ENCODE results near the gene ZNF518B. TPM values are rescaled to one million over a fixed set of nuclear protein-coding genes. Genes with fewer than 3 reads are reported as not detected.

ZNF518B gene
- total and polyA plus RNA-seq, 2 donors (not counting 3 experiments of a cell fraction or from before 2014, with no cell fraction given), result 9.5 to 28.3 TPM

GRCh38 chr4:10506077-10506476 is 48.9 kb upstream of the ZNF518B start:
- ChIA-PET CTCF (no interaction called here), POLR2A (no interaction called here)
- H4K20me1 ChIP-seq (replicated peaks; ENCODE audit: control insufficient read depth, extremely low read depth, insufficient read depth, low read length), result no peaks in the 10 kb centered on the region
- no TSS peak for BruUV-seq (replicated peaks)
- TF ChIP-seq MAX (IDR thresholded peaks at IDR 0.05; ENCODE audit: insufficient read depth, insufficient read length) (no peak), POLR2A (IDR thresholded peaks at IDR 0.05; ENCODE audit: low read depth, low read length) (no peak), GATA2 (IDR thresholded peaks at IDR 0.05; ENCODE audit: insufficient read depth, insufficient read length, low read depth, low read length) (no peak), FOS (IDR thresholded peaks at IDR 0.05; ENCODE audit: borderline replicate concordance, insufficient read depth, low read length) (no peak), MYC (IDR thresholded peaks at IDR 0.05; ENCODE audit: low read depth, low read length) (no peak), JUN (IDR thresholded peaks at IDR 0.05; ENCODE audit: borderline replicate concordance, insufficient read depth, insufficient read length, low read depth) (no peak), EZH2 (IDR thresholded peaks at IDR 0.05; ENCODE audit: borderline replicate concordance, low read depth, low read length, severe bottlenecking) (no peak), POLR2AphosphoS5 (IDR thresholded peaks at IDR 0.05; ENCODE audit: insufficient read depth, low read depth, low read length) (no peak), CTCF (IDR thresholded peaks at IDR 0.05; ENCODE audit: extremely low read depth in 1 of 2, insufficient read depth in 1 of 2, low read depth in 1 of 2, low read length in 2 of 2) (no peak)
- dilution Hi-C loops (cut with MboI; ENCODE audit: extremely low pct_ligation_motif_present, low sequenced_read_pairs) (no loop called here), intact Hi-C loops (cut with micrococcal nuclease) (no loop called here)
- peaks cover 0 to 2% of the 10 kb centered on the region in 2 experiments for H3K27me3 ChIP-seq (ENCODE audit: control insufficient read depth in 2 of 2, insufficient read depth in 2 of 2, low read length in 2 of 2)
- no peak overlapping the region for H3K4me2 ChIP-seq (ENCODE audit: insufficient read depth, low read length)
- FAIRE-seq (no peak), DNase-seq (ENCODE audit: low read depth, low spot score) (no peak)
- no peaks in the 10 kb centered on the region for H3K4me1 ChIP-seq (ENCODE audit: control insufficient read depth, extremely low read depth, insufficient read depth, low read length)
- no peaks in the 10 kb centered on the region for H3K79me2 ChIP-seq (ENCODE audit: control insufficient read depth, insufficient read depth, low read length)
- H3K27ac ChIP-seq (ENCODE audit: insufficient read depth, low read depth, low read length), result no peak overlapping the region
- no peak overlapping the region for H3K9ac ChIP-seq (replicated peaks; ENCODE audit: extremely low read depth, insufficient read depth, low read length)
- no peaks in the 10 kb centered on the region for H3K9me1 ChIP-seq (replicated peaks; ENCODE audit: control insufficient read depth, extremely low read depth, insufficient read depth, low read length)
- H3K36me3 ChIP-seq (ENCODE audit: control insufficient read depth in 2 of 2, extremely low read depth in 1 of 2, insufficient read depth in 2 of 2, low read length in 2 of 2), result no peaks in the 10 kb centered on the region
- H2AFZ ChIP-seq (ENCODE audit: low read depth, low read length), result no peak overlapping the region
- H3K9me3 ChIP-seq (replicated peaks; ENCODE audit: control insufficient read depth, insufficient read depth, low read length), result no peaks in the 10 kb centered on the region
- no peak overlapping the region for H3K4me3 ChIP-seq (replicated peaks in 1 of 3; ENCODE audit: insufficient read depth in 1 of 3, low read depth in 1 of 3, low read length in 3 of 3)

Measured in endothelial cell of umbilical vein (primary cell).